GM12891 (cell line): ENCODE data around the gene UFD1.

ENCODE experiments used
- PAX5 ChIP-seq: IDR thresholded peaks from 2 replicates; pipeline ENCODE4 v1.6.1; 2011; ENCODE audit warnings: low read length, moderate library complexity, mild to moderate bottlenecking; ENCODE audit not compliant: insufficient read depth, severe bottlenecking
- POLR2A ChIP-seq: IDR thresholded peaks from 2 replicates; pipeline ENCODE4 v1.6.1; 2011; ENCODE audit warnings: low read depth, low read length, control low read depth
- POLR2AphosphoS5 ChIP-seq: IDR thresholded peaks from 2 replicates; pipeline ENCODE4 v1.6.1; 2011; ENCODE audit warnings: low read depth, low read length, control low read depth
- POU2F2 ChIP-seq: IDR thresholded peaks from 2 replicates; pipeline ENCODE4 v1.6.1; 2011; ENCODE audit warnings: low read depth, mild to moderate bottlenecking, control low read depth, low read length, moderate library complexity
- SPI1 ChIP-seq: IDR thresholded peaks from 2 replicates; pipeline ENCODE4 v1.6.1; 2011; ENCODE audit warnings: low read depth, low read length, control low read depth
- TAF1 ChIP-seq: IDR thresholded peaks from 2 replicates; pipeline ENCODE4 v1.6.1; 2011; ENCODE audit warnings: low read depth, low read length, control low read depth

DNA sequence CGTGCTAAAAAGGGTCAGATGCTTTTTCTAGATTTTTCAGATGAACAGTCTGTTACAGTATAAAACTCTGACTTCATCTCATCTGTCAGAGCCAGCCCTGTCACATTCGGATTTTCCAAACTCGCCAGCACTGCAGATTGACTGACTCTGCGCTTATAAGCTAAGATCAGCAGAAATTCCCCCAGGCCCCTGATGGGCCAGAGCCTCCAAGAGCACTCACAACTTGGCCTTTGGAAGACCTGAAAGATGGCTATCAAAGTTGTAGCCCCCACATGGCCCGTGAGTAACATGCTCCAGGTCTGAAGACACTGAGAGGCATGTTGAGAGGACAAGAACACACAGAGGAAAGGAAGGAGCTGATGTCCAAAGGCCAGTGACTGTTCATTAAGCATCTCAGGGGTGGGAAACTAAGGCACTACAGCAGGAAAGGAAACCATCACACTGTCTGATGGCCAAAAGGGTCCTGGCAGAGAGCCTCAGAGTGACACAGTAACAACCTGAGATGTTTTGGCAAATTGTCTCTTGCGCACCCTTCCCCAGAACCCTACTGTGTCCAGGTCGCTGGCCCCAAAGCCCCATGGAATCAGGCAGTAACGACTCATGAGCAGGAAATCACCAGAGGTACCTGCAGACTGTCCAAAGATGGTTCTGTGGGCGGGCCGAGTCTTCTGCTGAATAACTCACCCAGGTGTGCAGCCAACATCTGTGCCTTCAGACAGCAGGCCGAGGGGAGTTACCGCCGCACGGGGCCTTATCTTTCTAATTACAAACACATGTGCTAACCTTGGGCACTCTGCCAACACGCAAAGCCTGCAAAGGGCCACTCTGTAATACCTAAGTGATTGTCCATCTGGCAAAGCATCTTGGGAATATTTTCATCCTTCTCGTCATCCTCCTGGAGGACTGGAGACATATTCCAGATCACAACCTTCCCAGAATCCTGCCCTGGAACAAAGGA is 71.1 kb downstream of the UFD1 start:
- no peak for TF ChIP-seq POLR2A
- TF ChIP-seq POLR2AphosphoS5 = no peak
- no peak for TF ChIP-seq TAF1
- no peak for TF ChIP-seq POU2F2
- TF ChIP-seq SPI1 = no peak
- no peak for TF ChIP-seq PAX5
